ENCODE results near the gene SYPL2. TPM values are rescaled to one million over a fixed set of nuclear protein-coding genes. Genes with fewer than 3 reads are reported as not detected.

Gene SYPL2
- total RNA-seq, 1 experiment from 2014 or later: 2.5 TPM

GRCh38 chr1:109476825-109477224 is 10.5 kb downstream of the SYPL2 start:
- Histone ChIP-seq H2BK20ac (ENCODE audit: low read depth, low read length, poor library complexity, severe bottlenecking) (no peak overlapping the region), H2BK15ac (ENCODE audit: low read depth, low read length) (no peak overlapping the region), H4K5ac (ENCODE audit: insufficient read length, low read depth, low read length) (no peak overlapping the region), H3K18ac (ENCODE audit: insufficient read length, low read depth, low read length) (no peak overlapping the region), H2AFZ (ENCODE audit: low read length) (no peak overlapping the region), H4K91ac (ENCODE audit: insufficient read length, low read depth, low read length) (no peak overlapping the region), H2BK5ac (ENCODE audit: insufficient read length, low read length) (no peak overlapping the region), H4K8ac (replicated peaks; ENCODE audit: insufficient read length, low read depth, low read length) (no peak overlapping the region), H2BK120ac (ENCODE audit: low read depth, low read length, poor library complexity, severe bottlenecking) (no peak overlapping the region), H3K9ac (ENCODE audit: extremely low read depth, insufficient read length, low read length) (no peak overlapping the region), H3T11ph (ENCODE audit: low read length) (no peak overlapping the region), H3K27me3 (ENCODE audit: insufficient read depth, low read length) (0 out of 2 replicates have a peak, but pooled peaks cover 2% of the 10 kb centered on the region), H3K56ac (ENCODE audit: insufficient read length, low read depth, low read length) (no peak overlapping the region), H3K79me1 (ENCODE audit: insufficient read depth, low read depth, low read length, poor library complexity, severe bottlenecking) (no peaks in the 10 kb centered on the region), H3K4me1 (ENCODE audit: insufficient read depth, low read length) (no peaks in the 10 kb centered on the region), H2BK12ac (ENCODE audit: insufficient read length, low read depth, low read length) (no peak overlapping the region), H3K23ac (ENCODE audit: insufficient read length, low read depth, low read length) (no peak overlapping the region), H4K20me1 (ENCODE audit: control insufficient read depth, insufficient read depth, insufficient read length) (no peaks in the 10 kb centered on the region), H3K79me2 (ENCODE audit: insufficient read depth, low read length) (no peaks in the 10 kb centered on the region), H2AK5ac (ENCODE audit: insufficient read length, low read length) (no peak overlapping the region), H3K4ac (ENCODE audit: low read depth, low read length) (no peak overlapping the region), H3K23me2 (ENCODE audit: insufficient read length, low read depth, low read length, poor library complexity, severe bottlenecking) (no peaks in the 10 kb centered on the region), H3K9me3 (ENCODE audit: control insufficient read depth, low read depth, low read length) (no peaks in the 10 kb centered on the region), H3K4me2 (ENCODE audit: insufficient read depth, insufficient read length, low read length) (no peak overlapping the region), H3K27ac (ENCODE audit: insufficient read length, low read depth, low read length) (no peak overlapping the region), H3K14ac (ENCODE audit: insufficient read depth, low read length) (no peak overlapping the region)
- peak; percentile 15 for DNase-seq
- WGBS (ENCODE audit: extremely low coverage, insufficient read length, low lambda C conversion rate): no CpG with 5 or more reads among the region's 8 CpGs
- Mint-ChIP-seq H3K4me3 (no peak overlapping the region), H3K36me3 (ENCODE audit: insufficient read depth in 1 of 3, low read depth in 3 of 3) (no peaks in the 10 kb centered on the region), H3K27ac (no peak overlapping the region), H3K9me3 (no peaks in the 10 kb centered on the region; a peak in 1 of 5 replicates), H3K4me1 (peaks cover 2 to 7% of the 10 kb centered on the region in 2 experiments; a peak in 3 of 4 replicates), H3K27me3 (ENCODE audit: low read depth) (peaks cover 46% of the 10 kb centered on the region)
- TF ChIP-seq CTCF (conservative IDR thresholded peaks at IDR 0.05): no peak
